Measurements from ENCODE around the gene UTS2B.
A peak's percentile ranks its signal among the peaks of the same experiment; 100 is the strongest.

The UTS2B gene

GRCh38 chr3:191352014-191352413 is 21.7 kb upstream of the UTS2B start:
- no peak for TF ChIP-seq CTCF (IDR thresholded peaks at IDR 0.05)
- peak overlapping the region; percentile 59 to 61 for H3K27ac ChIP-seq
- H3K27me3 ChIP-seq, result no peaks in the 10 kb centered on the region
- intact Hi-C loops (cut with DNase I; ENCODE audit: low total_unique reads), result no loop called here
- no peaks in the 10 kb centered on the region for H3K9me3 ChIP-seq
- H3K36me3 ChIP-seq, result no peaks in the 10 kb centered on the region
- peaks cover 0 to 99% (median 49%) of the 10 kb centered on the region in 4 donors for H3K4me1 ChIP-seq
- no peak for DNase-seq
- H3K4me3 ChIP-seq, result no peak overlapping the region

GRCh38 chr3:191350396-191351090 is 20.2 kb upstream of the UTS2B start:
- no peaks in the 10 kb centered on the region for H3K36me3 ChIP-seq
- H3K27ac ChIP-seq, result peak overlapping the region; percentile 59 to 61
- peaks cover 0 to 97% (median 42%) of the 10 kb centered on the region in 4 donors for H3K4me1 ChIP-seq
- no peak for DNase-seq
- no peaks in the 10 kb centered on the region for H3K9me3 ChIP-seq
- no peak for TF ChIP-seq CTCF (IDR thresholded peaks at IDR 0.05)
- intact Hi-C loops (cut with DNase I; ENCODE audit: low total_unique reads), result no loop called here
- H3K4me3 ChIP-seq, result peak overlapping the region; percentile 12 to 22
- no peaks in the 10 kb centered on the region for H3K27me3 ChIP-seq

GRCh38 chr3:191348098-191348497 is 17.8 kb upstream of the UTS2B start:
- DNase-seq, result no peak
- H3K4me3 ChIP-seq, result no peak overlapping the region
- no peaks in the 10 kb centered on the region for H3K27me3 ChIP-seq
- no peaks in the 10 kb centered on the region for H3K9me3 ChIP-seq
- no peaks in the 10 kb centered on the region for H3K36me3 ChIP-seq
- peaks cover 0 to 97% (median 52%) of the 10 kb centered on the region in 4 donors for H3K4me1 ChIP-seq
- intact Hi-C loops (cut with DNase I; ENCODE audit: low total_unique reads), result no loop called here
- H3K27ac ChIP-seq, result no peak overlapping the region
- TF ChIP-seq CTCF (IDR thresholded peaks at IDR 0.05), result no peak

GRCh38 chr3:191347228-191347627 is 16.9 kb upstream of the UTS2B start:
- no peak for DNase-seq
- Histone ChIP-seq H3K9me3 (no peaks in the 10 kb centered on the region), H3K4me1 (peaks cover 0 to 97% (median 58%) of the 10 kb centered on the region in 4 donors), H3K4me3 (no peak overlapping the region), H3K36me3 (no peaks in the 10 kb centered on the region), H3K27ac (no peak overlapping the region), H3K27me3 (no peaks in the 10 kb centered on the region)
- TF ChIP-seq CTCF (IDR thresholded peaks at IDR 0.05), result no peak
- intact Hi-C loops (cut with DNase I; ENCODE audit: low total_unique reads), result no loop called here

- H3K27me3 ChIP-seq, result no peaks in the 10 kb centered on the region
- no peak for TF ChIP-seq CTCF (IDR thresholded peaks at IDR 0.05)
- intact Hi-C loops (cut with DNase I; ENCODE audit: low total_unique reads), result no loop called here
- H3K36me3 ChIP-seq, result no peaks in the 10 kb centered on the region
- H3K27ac ChIP-seq, result peak overlapping the region in 1 of 2 donors; percentile 30
- H3K4me3 ChIP-seq, result no peak overlapping the region
- peaks cover 0 to 97% (median 53%) of the 10 kb centered on the region in 4 donors for H3K4me1 ChIP-seq
- H3K9me3 ChIP-seq, result no peaks in the 10 kb centered on the region
- no peak for DNase-seq
These were observed 15.0 kb upstream of the UTS2B start for GRCh38 chr3:191345334-191345733.

Measured in tibial artery (tissue), 4 donors.